Activated CD4-positive, alpha-beta T cell treated with anti-CD3 and anti-CD28 coated beads, Interleukin-2, Interleukin-4, amounts not matched to agents 100 ng/mL and 50 ng/mL, durations not matched to agents 16 hours and 8 hours (primary cell): Measurements from ENCODE around the gene SYNE1.

Experiments used
- DNase-seq: peaks from one replicate; pipeline ENCODE4 v3.0.0-alpha.2; 2020; ENCODE audit warnings: low spot score

Gene SYNE1

DNA sequence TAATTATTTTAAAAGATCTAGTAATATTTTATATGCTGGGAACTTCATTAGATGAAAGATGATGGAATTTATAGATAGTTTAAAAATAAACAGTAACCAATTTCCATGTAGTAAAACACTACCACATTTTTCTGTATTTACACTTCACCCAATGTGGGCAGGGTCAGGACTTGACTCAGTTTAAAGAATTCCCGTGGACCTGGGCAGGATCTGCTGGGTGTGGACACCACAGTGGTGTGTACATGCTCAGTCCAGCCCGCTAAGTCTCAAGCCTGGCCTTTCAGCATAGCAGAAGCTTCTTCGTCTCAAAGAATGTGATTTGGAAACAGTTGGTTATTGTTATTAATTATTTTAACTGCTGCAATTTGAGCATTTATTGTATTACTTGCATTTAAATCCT, 364.2 kb downstream of the SYNE1 start:
- no peak for DNase-seq

- DNase-seq, result no peak
These were observed 364.7 kb downstream of the SYNE1 start for GRCh38 chr6:152272486-152272885.

DNA sequence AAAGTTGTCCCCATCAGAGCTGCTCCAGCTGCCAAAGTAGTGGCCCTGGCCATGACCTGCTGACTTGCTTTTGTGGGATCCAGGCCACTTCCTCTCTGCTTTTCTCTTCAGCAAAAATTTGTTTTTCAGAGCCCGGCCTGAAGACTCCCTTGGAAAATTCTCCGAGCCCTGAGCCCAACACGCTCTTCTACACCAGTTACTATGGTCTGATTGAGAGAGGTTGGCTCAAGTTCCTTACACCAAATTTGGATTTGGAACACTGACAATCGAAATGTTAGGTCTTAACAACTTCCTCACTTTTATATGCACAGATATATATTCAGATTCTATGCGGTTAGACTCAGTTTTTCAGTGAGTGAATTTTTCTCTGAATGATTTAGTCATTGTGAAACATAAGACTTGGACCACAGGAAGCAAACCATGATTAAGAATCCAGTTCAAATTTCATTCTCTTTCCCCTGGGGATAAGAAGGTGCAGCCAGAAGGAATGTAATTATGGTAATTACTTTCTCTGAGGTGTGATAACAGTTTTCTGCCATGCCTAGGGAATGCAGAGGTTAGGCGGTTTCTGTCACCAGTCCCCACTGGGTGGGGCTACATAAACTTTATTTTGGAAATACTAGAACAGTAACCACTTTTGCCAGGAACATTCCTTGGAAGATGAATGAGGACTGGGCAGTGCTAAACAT, 365.2 kb downstream of the SYNE1 start:
- peak; percentile 40 for DNase-seq

DNA sequence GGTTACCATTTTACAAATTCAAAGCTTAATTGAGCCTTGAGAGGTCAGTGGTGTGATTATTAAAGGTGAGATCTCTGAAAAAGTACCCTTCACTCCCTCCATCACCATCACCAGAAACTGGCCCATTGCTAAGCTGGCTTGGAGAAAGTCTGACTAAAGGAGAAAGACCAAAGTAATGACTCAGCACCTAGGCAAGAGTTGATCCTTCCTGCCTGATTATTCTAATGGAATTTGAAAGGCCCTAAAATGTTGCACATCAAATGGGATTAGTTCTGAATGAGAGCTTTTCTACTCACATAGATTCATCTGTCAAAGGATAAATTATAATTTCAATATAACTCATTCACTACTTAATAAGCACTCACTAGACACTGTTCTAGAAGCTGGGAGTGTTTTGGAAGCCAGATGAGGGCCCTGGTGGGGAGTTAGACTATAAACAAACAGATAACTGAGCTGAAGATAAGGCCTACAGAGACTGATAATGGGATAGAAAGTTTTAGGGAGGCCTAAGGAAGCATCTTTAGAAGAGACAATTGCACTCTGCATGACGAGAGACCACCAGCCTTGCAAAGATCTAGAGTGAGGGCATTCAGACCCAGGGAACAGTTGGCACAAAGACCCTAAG, 366.7 kb downstream of the SYNE1 start:
- DNase-seq, result peak; percentile 6

- no peak for DNase-seq
These were observed 368.2 kb downstream of the SYNE1 start for GRCh38 chr6:152268846-152269442.

DNA sequence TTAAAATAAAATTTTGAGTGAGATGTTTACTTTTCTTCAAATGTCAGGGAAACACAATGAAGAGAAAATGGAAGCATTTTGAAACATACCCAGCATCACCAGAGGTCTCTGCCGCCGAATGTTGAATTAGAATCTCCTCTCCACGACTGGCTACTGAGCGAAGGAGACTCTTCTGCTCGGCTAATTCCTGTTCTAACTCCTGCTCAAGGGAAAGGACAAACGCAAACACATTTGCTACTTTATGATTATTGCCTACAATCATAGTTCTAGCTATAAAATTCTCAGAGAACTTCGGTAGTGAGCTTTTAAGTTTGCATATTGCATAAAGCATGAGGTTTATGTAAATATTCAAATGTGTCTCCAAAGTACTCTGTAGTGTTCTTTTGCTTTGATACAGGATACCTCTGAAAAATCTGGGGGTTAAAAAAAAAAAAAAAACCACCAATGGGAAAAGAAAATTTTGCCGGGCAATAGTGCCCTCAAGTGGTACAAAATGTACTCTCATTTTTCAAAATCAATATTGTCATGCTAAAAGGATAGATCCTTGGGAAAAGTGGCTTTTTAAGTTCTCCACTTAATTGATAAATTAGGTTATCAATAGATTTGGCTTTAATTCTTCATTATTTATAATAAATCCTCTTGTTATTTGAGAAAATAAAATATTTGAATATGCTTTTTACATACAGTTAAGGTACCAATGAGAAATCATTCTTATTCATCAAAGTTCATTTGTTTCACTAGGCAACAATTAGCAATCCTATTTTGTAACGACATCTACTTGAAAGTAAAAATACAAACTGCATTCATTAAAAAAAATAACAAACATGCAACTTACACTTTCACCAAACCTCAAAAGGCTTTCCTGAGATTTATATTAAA, 369.0 kb downstream of the SYNE1 start:
- DNase-seq, result peak; percentile 38

DNA sequence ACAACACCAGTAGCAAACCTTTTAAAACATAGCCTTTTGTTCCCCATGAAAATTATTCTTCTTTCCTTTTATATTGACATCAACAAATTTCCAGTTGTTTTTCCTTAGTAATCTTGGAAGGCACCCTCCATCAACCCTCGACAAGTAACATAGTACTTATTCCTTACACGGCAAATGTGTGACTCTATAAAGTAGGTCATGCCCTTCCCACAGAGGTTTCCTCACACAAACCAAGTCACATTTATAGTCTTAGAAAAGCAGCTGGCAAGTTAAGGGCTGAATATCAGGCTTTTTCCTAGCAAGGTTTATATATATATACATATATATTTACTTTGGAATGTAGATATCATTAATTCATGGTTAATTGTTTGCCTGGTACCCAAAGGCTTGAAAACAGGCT, 371.5 kb downstream of the SYNE1 start:
- no peak for DNase-seq

GRCh38 chr6:152263582-152263981, 373.6 kb downstream of the SYNE1 start:
- DNase-seq, result no peak

DNA sequence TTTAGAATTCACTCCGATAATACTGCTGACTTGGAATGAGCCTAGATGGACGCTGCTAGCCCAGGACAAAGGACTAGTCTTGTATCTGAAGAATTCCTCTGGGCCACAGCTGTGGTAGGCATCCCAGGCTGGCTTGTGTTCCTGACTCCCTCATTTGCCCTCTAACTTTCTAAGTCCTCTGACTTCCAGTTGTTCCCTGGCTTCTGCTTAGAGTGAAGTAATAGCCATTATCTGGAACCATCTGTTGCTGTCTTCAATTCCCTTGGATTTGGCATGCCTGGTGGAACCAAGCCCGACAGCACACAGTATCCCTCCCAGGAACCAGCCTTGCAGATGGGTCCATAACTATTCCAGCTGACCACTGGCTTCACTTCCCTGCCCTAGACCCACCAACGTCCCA, 376.0 kb downstream of the SYNE1 start:
- DNase-seq, result no peak

DNA sequence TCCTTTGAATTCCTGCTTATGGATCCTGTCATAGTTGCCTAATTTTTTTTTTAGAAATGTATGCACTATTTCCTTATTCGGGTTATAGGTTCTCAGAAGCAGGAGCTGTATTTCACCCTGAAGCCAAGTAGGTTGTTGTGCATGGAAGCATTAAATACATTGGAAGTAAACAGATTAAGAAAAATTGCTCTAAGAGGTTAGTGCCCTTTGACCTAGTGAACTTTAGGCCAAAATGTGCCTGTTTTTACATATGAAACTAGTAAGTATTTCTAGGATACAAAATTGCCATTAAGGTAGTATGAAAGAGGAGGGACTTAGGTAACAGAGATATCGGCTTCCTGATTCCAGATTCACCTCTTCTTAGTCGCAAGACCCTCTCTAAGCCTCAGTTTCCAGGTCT, 377.9 kb downstream of the SYNE1 start:
- no peak for DNase-seq

DNA sequence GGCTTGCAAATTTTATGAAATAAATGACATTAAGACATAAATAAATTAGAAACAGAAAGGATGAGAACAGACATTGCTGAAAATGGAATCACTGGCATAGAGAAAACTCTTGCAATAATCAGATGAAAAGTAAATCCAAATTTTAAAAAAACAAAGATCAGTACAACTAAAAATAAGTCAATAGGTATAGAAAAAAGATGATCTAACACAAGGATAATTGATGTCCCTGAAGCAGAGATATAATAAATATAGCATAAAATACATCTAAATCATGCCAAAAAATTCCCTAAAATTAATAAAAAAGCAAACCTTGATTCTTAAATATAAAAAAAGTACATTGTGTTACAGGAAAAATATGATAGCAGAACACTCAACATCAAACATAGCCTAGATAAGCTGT, 379.6 kb downstream of the SYNE1 start:
- DNase-seq, result no peak

- DNase-seq, result no peak
These were observed 387.0 kb downstream of the SYNE1 start for GRCh38 chr6:152250127-152250526.

- DNase-seq, result no peak
These were observed 388.2 kb downstream of the SYNE1 start for GRCh38 chr6:152248980-152249379.

DNA sequence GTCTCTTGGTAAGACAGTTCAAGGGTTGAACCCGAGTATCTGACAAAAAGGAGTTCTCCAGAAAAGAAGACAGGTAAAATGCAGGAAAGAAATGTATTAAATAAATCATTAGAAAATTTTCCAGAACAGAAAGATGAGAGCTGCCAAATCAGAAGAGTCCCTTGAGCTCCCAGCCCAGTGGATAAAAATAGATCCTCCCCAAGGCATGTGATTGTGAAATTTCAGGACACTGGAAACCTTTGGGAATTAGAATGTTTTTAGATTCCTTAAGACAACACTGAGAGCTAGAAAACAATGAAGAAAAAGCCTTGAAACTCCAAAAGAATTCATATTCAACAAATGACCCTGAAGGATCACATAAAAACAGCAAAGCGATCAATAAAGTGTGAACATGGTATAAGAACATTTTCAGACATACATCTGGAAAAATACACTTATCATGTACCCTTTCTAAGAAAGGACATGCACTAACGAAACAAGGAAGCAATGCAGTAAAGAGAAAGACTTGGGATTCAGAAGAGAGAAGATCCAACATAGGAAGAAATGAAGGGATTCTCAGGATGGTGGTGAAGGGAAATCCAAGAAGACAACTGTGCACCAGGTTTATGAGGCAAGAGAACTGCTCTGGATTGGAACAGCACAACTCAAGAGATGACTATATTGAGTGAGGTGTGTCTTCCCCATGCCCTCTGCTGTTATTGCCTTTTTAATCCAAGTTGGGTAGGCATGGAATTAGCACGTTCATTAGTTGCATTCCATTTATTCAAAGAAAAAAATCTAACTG, 390.4 kb downstream of the SYNE1 start:
- DNase-seq, result no peak

- no peak for DNase-seq
These were observed 392.0 kb downstream of the SYNE1 start for GRCh38 chr6:152244998-152245630.

- DNase-seq, result no peak
These were observed 396.0 kb downstream of the SYNE1 start for GRCh38 chr6:152241013-152241766.

DNA sequence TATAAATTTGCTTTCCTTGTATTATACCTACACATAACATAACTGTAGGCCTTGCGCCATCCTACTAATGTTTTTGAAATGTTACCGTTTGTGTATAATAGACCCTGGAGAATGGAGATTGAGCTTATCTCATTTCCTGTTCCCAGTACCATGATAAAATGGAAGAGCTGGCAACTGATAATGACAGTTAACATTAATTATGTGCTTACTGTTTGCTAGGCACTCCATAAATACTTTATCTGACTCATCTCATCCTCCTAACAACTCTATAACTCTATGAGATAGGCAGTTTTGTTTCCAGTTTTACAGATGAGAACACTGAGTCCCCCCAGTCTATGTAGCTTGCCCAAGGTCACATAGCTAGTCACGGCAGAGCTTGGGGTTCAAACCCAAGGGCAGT, 396.7 kb downstream of the SYNE1 start:
- DNase-seq, result no peak

DNA sequence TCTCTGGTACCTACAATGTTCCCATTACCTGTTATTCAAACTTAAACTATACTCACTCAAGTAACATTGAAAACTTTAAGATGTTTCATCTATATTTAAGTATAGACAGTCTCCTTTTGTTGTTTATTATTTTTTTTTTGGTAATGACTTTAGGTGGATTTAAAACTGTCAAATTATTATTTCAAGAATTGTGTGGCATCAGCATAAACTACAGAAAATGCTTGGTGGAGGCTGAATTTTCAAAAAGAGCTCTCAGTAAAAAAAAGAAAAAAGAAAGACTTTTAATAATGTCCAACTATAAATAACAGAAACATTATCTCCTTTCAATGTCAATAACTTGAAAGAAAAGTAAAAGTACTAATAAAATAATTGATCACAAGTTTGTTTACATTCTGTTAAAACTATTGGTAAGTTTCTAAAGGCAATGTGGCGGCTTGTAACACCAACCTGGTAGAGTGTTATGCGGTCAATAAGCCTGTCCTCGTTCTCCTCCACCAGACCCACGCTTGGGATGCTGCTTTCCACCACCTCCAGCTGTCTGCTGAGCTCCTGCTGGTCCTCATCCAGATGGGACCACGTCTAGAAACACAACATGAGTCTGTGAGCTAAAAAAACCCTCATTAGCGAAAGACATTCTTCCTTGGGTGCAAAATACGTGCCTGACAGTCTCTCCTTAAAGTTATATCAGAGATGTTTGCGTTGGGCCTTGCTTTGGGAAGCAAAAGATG, 400.6 kb downstream of the SYNE1 start:
- no peak for DNase-seq

DNA sequence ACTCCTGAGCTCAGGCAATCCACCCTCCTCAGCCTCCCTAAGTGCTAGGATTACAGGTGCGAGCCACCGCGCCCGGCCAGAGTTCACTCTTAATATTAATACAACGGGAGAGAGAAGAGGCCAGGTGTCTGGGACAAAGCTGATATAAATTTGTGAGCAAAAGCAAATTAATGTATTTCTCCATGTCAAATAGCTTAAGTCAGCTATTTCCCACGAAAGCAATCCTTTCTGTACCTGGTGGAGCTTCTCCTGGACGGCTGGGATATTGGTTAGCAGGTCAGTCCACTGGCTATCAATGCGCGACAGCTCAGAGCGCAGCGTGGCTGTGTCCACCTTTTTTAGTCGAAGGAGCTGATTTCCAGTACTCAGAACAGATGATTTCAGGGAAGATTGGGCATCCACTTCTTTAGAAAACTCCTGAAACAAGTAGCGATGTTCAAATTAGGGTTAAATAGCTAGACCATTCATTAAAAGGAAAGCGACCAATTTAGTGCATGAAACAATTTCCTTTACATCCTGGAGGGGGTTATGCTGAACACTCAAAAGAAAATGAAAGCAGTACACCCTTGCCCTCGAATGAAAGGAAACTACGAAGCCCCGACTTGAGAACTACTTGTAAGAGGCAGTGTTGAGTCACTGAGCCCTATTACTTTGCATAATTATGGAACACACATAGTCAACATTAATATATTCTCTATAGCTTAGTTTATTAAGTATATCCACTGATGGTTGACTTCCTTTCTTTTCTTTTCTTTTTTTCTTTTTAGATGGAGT, 403.4 kb downstream of the SYNE1 start:
- DNase-seq, result peak; percentile 21
